NCI-H510A treated with DMSO at 0.1 percent for 48 hours (cell line): ENCODE data around the gene CHRFAM7A.
"Not testable (repeated sequence)": the region's sequence is repeated elsewhere in the genome, so short reads cannot be mapped to it uniquely, and the experiment has no call there.

Experiments
- DNase-seq: peaks from one replicate; lab custom pipeline; 2025; lab: John Stamatoyannopoulos, UW

The CHRFAM7A gene

GRCh38 chr15:30321063-30321462, 72.3 kb downstream of the CHRFAM7A start:
- not testable (repeated sequence) for DNase-seq

GRCh38 chr15:30315704-30316103, 77.6 kb downstream of the CHRFAM7A start:
- not testable (repeated sequence) for DNase-seq

GRCh38 chr15:30310575-30310974, 82.8 kb downstream of the CHRFAM7A start:
- not testable (repeated sequence) for DNase-seq
